HG03521 (cell line): ENCODE data around the gene IMMP1L.
"Not testable (repeated sequence)": the region's sequence is repeated elsewhere in the genome, so short reads cannot be mapped to it uniquely, and the experiment has no call there.

ENCODE experiments used
- ATAC-seq: cut with Tn5 transposase; IDR thresholded peaks from one replicate; pipeline ENCODE4 v1.9.1; 2021; ENCODE audit warnings: mild to moderate bottlenecking, moderate library complexity; ENCODE audit not compliant: unreplicated experiment

IMMP1L gene, protein sequence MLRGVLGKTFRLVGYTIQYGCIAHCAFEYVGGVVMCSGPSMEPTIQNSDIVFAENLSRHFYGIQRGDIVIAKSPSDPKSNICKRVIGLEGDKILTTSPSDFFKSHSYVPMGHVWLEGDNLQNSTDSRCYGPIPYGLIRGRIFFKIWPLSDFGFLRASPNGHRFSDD

DNA sequence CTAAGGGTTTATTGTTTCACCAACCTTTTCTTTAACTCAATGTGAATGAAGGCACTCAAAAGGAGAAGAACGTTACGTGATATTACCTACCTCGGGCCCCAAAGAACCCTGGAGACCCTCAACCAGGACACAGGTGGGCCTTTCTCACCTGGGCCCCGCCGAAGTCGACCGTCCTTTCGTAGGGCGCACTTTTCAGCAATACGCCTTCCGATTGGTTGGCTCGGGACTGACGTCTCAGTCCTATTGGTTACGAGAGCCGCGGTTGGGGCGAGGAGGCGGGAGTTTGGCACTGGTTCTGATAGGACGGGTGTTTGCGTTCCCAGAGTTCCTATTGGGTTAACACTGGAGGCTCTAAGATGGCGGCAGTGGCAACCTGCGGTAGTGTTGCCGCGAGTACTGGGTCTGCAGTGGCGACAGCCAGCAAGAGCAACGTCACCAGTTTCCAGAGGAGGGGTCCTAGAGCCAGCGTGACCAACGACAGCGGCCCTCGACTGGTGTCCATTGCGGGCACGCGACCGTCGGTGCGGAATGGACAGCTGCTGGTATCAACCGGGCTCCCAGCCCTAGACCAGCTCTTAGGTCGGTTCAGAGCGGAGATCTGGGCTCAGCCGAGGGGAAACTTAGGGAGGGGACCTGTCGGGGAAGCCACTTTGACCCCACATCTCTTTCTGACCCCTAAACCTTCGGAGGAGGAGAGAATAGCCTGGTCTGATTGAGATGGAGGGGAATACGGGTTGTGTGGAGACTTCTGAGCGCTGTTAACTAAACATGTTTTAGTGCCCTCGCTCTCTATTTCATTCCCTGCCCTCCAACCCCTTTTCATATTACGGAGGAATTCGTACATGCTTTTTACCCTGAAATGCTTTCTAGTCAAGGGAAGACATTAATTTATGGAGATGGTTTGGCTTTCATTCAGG lies at the start of gene IMMP1L, which contains the start of gene ELP4:
Gene IMMP1L, minus strand, starts transcription at position 194 of the 917 bp plus-strand sequence. CDS start 46,346 bp downstream, outside the sequence.
Gene ELP4, plus strand, starts transcription at position 339 of the 917 bp plus-strand sequence. Its CDS starts 18 bp downstream, at position 357.
- ATAC-seq: peak; percentile 100

DNA sequence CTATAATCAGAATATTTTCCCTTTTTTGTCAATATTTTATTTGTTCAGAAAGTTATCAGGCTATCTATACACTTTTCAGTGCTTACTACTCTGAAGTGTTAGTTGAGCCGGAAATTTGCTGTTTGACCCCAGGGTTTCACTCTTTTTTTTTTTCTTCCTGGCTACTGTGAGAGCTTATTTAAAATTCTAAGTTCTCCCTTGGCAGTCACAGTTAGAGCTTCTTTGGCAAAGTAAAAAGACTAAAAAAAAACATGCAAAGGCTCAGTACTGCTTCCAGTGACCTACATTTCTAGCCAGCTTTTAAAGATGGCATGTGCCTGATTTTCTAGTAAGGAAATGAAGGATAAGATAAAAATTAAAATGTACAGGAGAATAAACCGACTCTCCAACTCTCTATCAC lies 48.6 kb upstream of the IMMP1L start:
- ATAC-seq: no peak

DNA sequence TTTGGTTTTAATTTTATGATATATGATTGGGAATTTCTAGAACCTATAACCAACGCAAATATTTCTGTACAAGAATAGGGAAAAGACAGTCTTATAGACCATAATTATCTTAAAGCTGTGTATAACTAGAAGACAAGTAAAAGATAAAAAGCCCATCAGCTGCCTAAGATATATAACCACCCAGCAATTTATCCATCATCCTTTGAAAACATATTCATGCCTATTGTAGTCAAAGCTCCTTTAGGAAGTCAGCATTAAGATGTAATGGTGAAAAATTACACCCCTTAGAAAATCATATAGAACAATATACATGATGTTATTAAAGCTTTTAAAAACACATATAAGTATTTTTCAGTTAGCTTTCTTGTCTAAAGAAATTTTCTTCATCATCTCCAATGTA lies 46.5 kb upstream of the IMMP1L start:
- ATAC-seq: no peak

DNA sequence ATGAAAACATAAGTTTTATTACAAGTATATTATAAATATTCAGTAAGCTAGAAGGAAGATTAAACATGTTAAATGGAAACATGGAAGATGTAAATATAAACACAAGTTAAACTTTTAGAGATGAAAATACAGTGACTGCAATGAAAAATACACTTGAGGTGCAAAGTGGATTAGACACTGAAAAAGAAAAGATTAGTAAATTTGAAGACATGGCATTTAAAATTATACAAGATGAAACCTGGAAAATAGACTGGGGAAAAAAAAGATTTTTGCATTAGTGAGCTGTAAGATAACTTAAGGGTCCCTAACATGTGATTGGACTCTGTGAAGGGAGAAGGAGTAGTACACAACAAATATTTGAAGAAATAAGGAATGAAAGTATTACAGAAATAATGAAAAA lies 33.4 kb upstream of the IMMP1L start:
- no peak for ATAC-seq

DNA sequence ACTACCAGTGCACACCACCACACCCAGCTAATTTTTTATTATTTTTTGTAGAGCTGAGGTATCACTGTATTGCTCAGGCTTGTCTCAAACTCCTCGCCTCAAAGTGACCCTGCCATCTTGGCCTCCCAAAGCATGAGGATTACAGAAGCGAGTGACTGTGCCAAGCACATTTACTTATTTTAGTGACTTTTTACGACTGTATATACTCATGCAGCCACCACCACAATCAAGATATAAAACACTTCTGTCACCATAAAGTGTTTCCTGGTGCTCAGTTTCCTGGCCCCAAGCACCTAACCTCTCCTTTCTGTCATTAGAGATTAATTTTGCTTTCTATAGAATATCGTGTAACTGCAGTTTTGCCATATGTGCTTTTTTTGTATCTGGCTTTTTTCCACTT lies 26.1 kb upstream of the IMMP1L start:
- no peak for ATAC-seq

- ATAC-seq: no peak
Measured at GRCh38 chr11:31531293-31531692, 21.9 kb upstream of the IMMP1L start.

DNA sequence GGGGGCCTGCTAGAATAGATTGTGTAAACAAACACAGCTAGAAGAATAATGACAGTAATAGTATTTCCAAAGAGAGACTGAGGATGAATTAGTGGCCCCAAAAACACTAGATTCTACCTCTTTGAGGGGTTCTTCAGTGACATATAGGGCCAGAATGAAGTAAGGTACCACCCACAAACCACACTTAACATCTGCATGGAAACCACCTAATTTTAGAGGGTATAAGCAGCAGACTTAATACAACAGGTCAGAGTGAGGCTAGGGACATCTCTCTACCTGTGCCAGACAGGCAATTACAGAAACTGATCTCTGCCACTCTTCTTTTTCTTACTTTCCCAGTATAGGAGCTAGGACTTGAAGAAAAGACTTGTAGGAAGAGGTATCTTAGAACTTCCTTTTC lies 20.3 kb upstream of the IMMP1L start:
- ATAC-seq: no peak

DNA sequence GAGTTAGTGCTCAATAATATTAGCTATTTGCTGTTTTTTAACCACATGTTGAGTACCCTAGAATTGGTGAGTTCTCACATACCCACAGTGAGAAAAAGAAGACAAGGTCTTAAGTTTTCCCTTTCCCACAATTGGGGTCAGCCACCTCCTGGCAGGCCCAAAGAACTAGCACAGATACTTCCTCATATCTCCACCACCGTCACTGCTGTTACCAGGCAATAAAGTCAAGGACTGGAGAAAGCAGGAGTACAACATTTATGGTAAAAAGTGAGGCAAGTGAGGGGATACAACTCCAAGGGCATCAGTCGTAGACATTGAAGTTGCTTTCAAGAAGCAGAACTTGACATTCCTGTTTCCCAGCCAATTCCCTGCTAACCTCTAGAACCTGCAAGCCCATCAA lies 19.8 kb upstream of the IMMP1L start:
- ATAC-seq: no peak

GRCh38 chr11:31521497-31522150 lies 12.2 kb upstream of the IMMP1L start:
- ATAC-seq: no peak

DNA sequence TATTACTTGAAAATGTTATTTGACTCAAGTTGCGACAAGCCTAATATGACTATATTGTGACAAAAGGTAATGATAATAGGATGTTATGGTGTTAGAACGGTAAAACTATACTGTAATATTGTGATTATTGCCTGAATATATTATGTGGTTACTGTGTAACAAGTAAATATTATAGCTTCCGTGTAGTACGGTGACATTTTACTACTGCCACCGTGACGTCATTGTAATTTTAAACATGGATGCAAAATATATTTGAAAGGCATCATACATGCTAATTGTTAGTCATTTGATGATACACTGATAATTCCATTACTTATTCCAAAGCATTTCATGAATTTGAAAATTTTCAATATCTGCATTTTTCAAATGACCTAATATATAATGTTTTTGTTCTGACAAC lies 2.7 kb upstream of the IMMP1L start:
- no peak for ATAC-seq

- no peak for ATAC-seq
Measured at GRCh38 chr11:31509051-31509428, 382 bp downstream of the IMMP1L start.

DNA sequence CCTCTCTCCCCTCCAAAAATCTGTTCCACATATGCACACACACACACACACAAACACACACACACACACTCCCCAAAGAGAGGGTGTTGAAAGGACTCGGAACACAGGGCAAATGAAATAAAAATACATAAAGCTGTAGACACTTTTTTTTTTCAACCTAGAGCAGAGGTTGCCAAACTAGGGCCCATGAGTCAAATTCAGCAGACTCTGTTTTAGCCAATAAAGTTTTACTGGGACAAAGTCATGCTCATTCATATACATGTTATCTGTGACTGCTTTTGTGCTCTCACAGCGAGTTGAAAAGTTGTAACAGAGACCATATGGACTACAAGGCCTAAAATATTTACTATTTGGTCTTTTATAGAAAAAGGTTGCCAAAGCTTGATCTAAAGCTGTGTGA lies 8.9 kb downstream of the IMMP1L start:
- no peak for ATAC-seq

GRCh38 chr11:31499576-31500178 lies 9.7 kb downstream of the IMMP1L start:
- ATAC-seq: no peak

GRCh38 chr11:31493762-31494161 lies 15.7 kb downstream of the IMMP1L start:
- ATAC-seq: not testable (repeated sequence)

GRCh38 chr11:31493235-31493634 lies 16.2 kb downstream of the IMMP1L start:
- ATAC-seq: no peak

GRCh38 chr11:31492320-31492913 lies 17.0 kb downstream of the IMMP1L start:
- ATAC-seq: no peak

DNA sequence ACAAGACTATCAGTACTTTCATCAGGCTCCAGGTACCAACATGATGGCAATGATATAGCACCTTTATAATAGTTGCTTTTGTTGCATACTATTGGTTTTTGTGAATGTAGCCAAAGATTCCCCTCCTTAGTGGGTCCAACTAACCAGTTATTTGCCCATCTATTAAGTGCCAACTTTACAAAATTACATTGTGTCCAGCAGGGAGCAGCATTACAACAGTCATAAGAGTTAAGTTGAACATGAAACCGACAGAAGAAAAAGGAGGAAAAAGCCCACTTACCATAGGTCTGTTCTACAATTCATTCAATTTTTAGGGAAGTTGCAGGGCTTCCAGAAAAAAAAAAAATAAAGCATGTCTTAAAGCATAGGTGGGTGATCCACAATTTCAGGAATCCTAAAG lies 21.6 kb downstream of the IMMP1L start:
- no peak for ATAC-seq

- ATAC-seq: no peak
Measured at GRCh38 chr11:31484497-31484896, 24.9 kb downstream of the IMMP1L start.

GRCh38 chr11:31480930-31481329 lies 28.5 kb downstream of the IMMP1L start:
- ATAC-seq: no peak

GRCh38 chr11:31479066-31479465 lies 30.4 kb downstream of the IMMP1L start:
- ATAC-seq: no peak

GRCh38 chr11:31478223-31478590 lies 31.2 kb downstream of the IMMP1L start:
- ATAC-seq: no peak
